ENCODE measurements around the gene SAMD3. TPM values are rescaled to one million over a fixed set of nuclear protein-coding genes. Genes with fewer than 3 reads are reported as not detected.
"Not testable (repeated sequence)": the region's sequence is repeated elsewhere in the genome, so short reads cannot be mapped to it uniquely, and the experiment has no call there.

Gene SAMD3
- total RNA-seq, 1 donor from 2014 or later, result not detected

GRCh38 chr6:130178692-130179091 is 44.1 kb downstream of the SAMD3 start:
- DNase-seq (ENCODE audit: low read depth), result peak; percentile 93

GRCh38 chr6:130176378-130176777 is 46.4 kb downstream of the SAMD3 start:
- no peak for DNase-seq (ENCODE audit: low read depth)

- DNase-seq (ENCODE audit: low read depth), result not testable (repeated sequence)
Measured at GRCh38 chr6:130173377-130174004, 49.3 kb downstream of the SAMD3 start.

- not testable (repeated sequence) for DNase-seq (ENCODE audit: low read depth)
Measured at GRCh38 chr6:130170160-130170559, 52.6 kb downstream of the SAMD3 start.

GRCh38 chr6:130167655-130168054 is 55.1 kb downstream of the SAMD3 start:
- DNase-seq (ENCODE audit: low read depth), result peak; percentile 4

GRCh38 chr6:130164251-130164650 is 58.5 kb downstream of the SAMD3 start:
- no peak for DNase-seq (ENCODE audit: low read depth)

GRCh38 chr6:130163266-130163665 is 59.5 kb downstream of the SAMD3 start:
- DNase-seq (ENCODE audit: low read depth), result no peak

GRCh38 chr6:130162421-130162820 is 60.3 kb downstream of the SAMD3 start:
- no peak for DNase-seq (ENCODE audit: low read depth)

- no peak for DNase-seq (ENCODE audit: low read depth)
Measured at GRCh38 chr6:130161683-130162404, 60.9 kb downstream of the SAMD3 start.

GRCh38 chr6:130159956-130160355 is 62.8 kb downstream of the SAMD3 start:
- no peak for DNase-seq (ENCODE audit: low read depth)

- DNase-seq (ENCODE audit: low read depth), result no peak
Measured at GRCh38 chr6:130158548-130158947, 64.2 kb downstream of the SAMD3 start.

- DNase-seq (ENCODE audit: low read depth), result no peak
Measured at GRCh38 chr6:130158056-130158455, 64.7 kb downstream of the SAMD3 start.

GRCh38 chr6:130156908-130157307 is 65.8 kb downstream of the SAMD3 start:
- no peak for DNase-seq (ENCODE audit: low read depth)

GRCh38 chr6:130152908-130153510 is 69.7 kb downstream of the SAMD3 start:
- no peak for DNase-seq (ENCODE audit: low read depth)

GRCh38 chr6:130150906-130151305 is 71.8 kb downstream of the SAMD3 start:
- no peak for DNase-seq (ENCODE audit: low read depth)

- DNase-seq (ENCODE audit: low read depth), result not testable (repeated sequence)
Measured at GRCh38 chr6:130149016-130149415, 73.7 kb downstream of the SAMD3 start.

- DNase-seq (ENCODE audit: low read depth), result no peak
Measured at GRCh38 chr6:130148181-130148580, 74.6 kb downstream of the SAMD3 start.

- DNase-seq (ENCODE audit: low read depth), result no peak
Measured at GRCh38 chr6:130147111-130147510, 75.6 kb downstream of the SAMD3 start.

- peak; percentile 72 for DNase-seq (ENCODE audit: low read depth)
Measured at GRCh38 chr6:130143709-130144108, 79.0 kb downstream of the SAMD3 start.

GRCh38 chr6:130140084-130140483 is 82.7 kb downstream of the SAMD3 start:
- DNase-seq (ENCODE audit: low read depth), result no peak

- no peak for DNase-seq (ENCODE audit: low read depth)
Measured at GRCh38 chr6:130138909-130139242, 83.9 kb downstream of the SAMD3 start.

- DNase-seq (ENCODE audit: low read depth), result no peak
Measured at GRCh38 chr6:130138116-130138908, 84.4 kb downstream of the SAMD3 start.

All from renal cortical epithelial cell (primary cell).